GM19463 (cell line): ENCODE measurements around the gene TMEM63B.
A peak's percentile ranks its signal among the peaks of the same experiment; 100 is the strongest.
"Not testable (repeated sequence)": the region's sequence is repeated elsewhere in the genome, so short reads cannot be mapped to it uniquely, and the experiment has no call there.

Experiments used
- ATAC-seq: cut with Tn5 transposase; IDR thresholded peaks from one replicate; pipeline ENCODE4 v1.9.1; 2021; ENCODE audit warnings: mild to moderate bottlenecking, moderate library complexity; ENCODE audit not compliant: unreplicated experiment

Gene TMEM63B

GRCh38 chr6:44167567-44167966, 40.2 kb downstream of the TMEM63B start:
- no peak for ATAC-seq

DNA sequence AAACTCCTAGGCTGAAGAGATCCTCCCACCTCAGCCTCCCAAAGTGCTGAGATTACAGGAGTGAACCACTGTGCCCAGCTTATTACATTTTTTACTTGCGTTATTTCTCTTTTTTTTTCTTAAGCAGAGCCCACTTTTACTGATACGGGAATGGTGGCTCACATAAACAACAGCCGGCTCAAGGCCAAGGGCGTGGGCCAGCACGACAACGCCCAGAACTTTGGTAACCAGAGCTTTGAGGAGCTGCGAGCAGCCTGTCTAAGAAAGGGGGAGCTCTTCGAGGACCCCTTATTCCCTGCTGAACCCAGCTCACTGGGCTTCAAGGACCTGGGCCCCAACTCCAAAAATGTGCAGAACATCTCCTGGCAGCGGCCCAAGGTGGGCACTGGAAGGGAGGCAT, 41.8 kb downstream of the TMEM63B start:
- no peak for ATAC-seq

- ATAC-seq = no peak
Observed at GRCh38 chr6:44169886-44170570, 42.7 kb downstream of the TMEM63B start.

- ATAC-seq = no peak
Observed at GRCh38 chr6:44171899-44172546, 44.7 kb downstream of the TMEM63B start.

GRCh38 chr6:44172731-44173500, 45.6 kb downstream of the TMEM63B start:
- peak; percentile 58 for ATAC-seq

GRCh38 chr6:44176130-44176761, 48.9 kb downstream of the TMEM63B start:
- ATAC-seq = no peak

DNA sequence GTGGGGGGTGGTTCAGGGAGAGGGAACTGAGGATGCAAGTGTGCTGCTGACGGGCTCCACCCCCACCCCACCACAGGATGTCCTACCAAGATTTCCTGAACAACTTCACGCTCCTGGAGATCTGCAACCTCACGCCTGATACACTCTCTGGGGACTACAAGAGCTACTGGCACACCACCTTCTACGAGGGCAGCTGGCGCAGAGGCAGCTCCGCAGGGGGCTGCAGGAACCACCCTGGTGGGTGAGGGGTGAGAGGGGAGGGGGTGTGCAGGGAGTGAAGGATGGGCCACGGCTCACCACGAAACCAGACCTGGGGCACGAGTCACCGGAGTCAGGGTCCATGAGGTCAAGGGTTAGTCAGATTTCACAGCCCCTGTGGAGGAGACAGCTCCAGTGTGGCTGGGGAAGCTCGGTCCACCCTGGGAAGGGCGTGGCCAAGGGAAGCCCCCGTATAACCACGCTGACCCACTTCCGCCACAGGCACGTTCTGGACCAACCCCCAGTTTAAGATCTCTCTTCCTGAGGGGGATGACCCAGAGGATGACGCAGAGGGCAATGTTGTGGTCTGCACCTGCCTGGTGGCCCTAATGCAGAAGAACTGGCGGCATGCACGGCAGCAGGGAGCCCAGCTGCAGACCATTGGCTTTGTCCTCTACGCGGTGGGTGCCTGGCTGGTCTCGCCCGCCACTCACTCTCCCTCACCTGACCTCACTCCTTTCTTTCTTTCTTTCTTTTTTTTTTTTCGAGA, 49.6 kb downstream of the TMEM63B start:
- peak; percentile 81 for ATAC-seq

DNA sequence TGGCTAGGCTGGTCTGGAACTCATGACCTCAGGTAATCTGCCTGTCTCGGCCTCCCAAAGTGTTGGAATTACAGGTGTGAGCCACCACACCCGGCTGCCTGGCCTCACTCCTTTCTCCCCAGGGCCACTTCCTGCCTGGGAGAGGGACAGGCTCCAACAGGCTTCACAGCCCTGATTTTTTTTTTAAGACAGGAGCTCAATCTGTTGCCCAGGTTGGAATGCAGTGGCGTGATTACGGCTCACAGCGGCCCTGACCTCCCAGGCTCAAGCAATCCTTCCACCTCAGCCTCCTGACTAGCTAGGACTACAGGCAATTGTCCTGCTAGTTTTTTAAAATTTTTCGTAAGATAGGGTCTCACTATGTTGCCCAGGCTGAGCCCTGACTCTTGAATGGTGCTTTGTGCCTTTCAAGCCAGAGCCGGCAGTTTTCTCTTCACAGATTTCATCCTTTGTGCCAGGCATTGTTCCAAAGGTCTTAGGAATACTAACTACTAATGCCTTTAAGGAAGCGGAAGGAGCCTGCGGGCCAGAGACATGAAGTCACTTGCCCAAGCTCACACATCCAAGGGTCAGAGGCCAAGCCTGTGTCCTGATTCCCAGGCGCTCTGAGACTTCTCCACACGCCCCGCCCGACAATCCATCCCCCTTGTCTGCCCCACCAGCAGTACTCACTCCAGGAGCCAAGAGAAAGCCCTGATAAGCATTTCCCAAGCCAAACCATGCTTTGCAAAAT, 50.5 kb downstream of the TMEM63B start:
- ATAC-seq = no peak

DNA sequence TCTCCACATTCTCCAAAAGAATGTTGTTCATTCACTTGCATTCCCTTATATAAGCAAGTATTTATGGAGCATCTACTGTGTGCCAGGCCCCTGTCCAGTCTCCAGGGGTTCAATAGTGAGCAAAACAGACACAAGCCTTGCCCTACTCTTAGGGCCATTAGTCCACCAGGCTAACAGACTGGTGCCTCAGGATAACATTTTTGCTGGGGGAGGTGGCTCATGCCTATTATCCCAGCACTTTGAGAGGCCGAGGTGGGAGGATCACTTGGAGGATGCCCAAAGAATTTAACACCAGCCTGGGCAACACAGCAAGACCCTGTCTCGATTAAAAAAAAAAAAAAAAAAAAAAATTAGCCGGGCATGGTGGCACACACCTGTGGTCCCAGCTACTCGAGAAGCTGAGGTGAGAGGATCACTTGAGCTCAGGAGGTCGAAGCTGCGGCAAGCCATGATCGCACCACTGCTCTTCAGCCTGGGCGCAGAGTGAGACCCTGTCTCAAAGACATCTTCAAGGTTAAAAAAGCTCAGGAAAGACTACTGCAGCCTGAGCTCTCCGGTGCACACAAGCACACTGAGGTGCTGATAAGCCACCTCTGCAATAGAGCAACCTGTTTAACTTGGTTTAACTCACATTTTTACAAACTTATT, 51.2 kb downstream of the TMEM63B start:
- ATAC-seq = no peak

- ATAC-seq = no peak
Observed at GRCh38 chr6:44179072-44179536, 51.8 kb downstream of the TMEM63B start.

DNA sequence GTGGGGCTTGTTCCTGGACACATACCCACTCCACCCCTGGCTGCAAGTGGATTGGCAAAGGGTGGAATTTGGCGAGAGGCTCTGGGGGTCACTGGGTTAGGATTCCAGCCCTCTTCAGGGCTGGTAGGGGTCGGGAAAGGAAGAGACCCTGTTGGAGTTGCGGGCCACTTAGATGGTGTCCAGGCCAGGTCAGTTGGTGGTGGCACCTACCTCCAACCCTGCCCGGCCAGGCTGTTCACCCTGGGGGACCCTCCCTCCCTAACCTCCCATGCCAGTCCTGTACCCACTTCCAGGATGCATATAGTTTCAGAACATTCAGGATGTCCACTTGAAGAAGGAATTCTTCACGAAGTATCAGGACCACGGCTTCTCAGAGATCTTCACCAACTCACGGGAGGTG, 52.3 kb downstream of the TMEM63B start:
- no peak for ATAC-seq

GRCh38 chr6:44180406-44180805, 53.1 kb downstream of the TMEM63B start:
- ATAC-seq = no peak

GRCh38 chr6:44180886-44181285, 53.5 kb downstream of the TMEM63B start:
- ATAC-seq = no peak

- not testable (repeated sequence) for ATAC-seq
Observed at GRCh38 chr6:44181784-44182183, 54.4 kb downstream of the TMEM63B start.

- ATAC-seq = no peak
Observed at GRCh38 chr6:44182911-44183390, 55.6 kb downstream of the TMEM63B start.

DNA sequence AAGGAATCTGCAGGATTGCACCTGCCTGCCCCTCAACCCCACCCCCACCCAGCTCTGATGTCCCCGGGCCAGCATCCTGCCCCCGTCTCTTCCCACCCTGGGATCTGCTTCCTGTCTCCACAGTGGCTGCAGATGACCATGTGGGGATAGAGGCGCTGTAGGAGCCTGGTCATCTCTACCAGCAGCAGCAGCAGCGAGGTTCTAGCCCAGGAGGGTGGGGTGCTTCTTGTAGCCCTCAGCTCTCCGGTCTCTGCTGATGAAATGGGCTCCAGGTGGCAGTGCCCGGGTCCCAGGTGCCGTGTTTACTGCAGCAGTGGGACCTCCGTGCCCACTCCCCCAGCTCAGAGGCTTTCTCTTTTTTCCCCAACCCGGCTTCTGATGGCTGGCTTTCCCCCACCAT, 56.4 kb downstream of the TMEM63B start:
- no peak for ATAC-seq

DNA sequence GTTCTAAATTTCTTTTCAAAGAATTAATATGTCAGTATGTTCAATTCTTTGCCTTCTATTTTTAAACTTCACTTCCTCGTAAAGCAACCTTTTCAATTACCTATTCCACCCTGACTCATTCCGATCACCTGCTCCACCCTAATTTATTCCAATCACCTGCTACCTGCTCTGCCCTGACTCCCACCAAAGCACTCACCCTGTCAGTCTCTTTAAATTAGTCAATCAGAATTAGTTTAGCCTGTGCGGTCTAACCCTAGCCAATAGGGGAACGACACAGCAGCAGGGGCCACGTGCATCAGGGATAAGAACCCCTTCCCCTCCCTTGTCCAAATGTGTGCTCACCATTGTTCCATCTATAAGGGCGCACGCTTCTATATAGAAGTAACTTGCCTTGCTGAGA, 58.0 kb downstream of the TMEM63B start:
- ATAC-seq = not testable (repeated sequence)

- ATAC-seq = no peak
Observed at GRCh38 chr6:44185953-44186634, 58.7 kb downstream of the TMEM63B start.

DNA sequence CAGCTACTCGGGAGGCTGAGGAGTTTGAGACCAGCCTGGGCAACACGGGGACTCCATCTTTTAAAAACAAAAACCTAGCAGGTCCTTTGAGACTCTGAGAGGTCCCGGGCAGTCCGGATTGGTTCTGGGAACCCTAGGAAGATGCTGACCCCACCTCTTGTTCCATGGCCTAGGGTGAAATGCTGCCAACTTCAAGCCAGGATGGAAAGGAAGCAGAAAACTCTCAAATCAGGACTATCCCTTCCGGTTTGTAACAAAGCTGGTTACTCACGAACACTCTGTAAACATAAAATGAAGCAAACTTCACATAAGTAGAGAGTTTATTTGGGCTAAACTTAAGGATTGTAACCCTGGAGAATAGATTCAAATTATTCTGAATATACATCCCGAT, 59.3 kb downstream of the TMEM63B start:
- no peak for ATAC-seq
